ENCODE results near the gene PPDPF.

The PPDPF gene

GRCh38 chr20:63497138-63497945 lies 23.2 kb upstream of the PPDPF start:
- H3K27me3 ChIP-seq (ENCODE audit: low read depth, low read length), result peaks cover 25% of the 10 kb centered on the region
- H3K27ac ChIP-seq (ENCODE audit: low read length), result no peak overlapping the region
- H3K4me1 ChIP-seq (ENCODE audit: control insufficient read depth in 1 of 2, insufficient read depth in 2 of 2, low read length in 2 of 2), result peaks cover 0 to 36% of the 10 kb centered on the region in 2 donors
- H3K36me3 ChIP-seq (ENCODE audit: control insufficient read depth in 1 of 2, insufficient read depth in 2 of 2, low read length in 2 of 2), result no peaks in the 10 kb centered on the region
- no peak overlapping the region for H3K4me3 ChIP-seq (ENCODE audit: low read depth in 1 of 2, low read length in 2 of 2)
- no peaks in the 10 kb centered on the region for H3K9me3 ChIP-seq (ENCODE audit: control insufficient read depth in 1 of 2, low read length in 2 of 2)

GRCh38 chr20:63497946-63498935 lies 22.3 kb upstream of the PPDPF start:
- no peaks in the 10 kb centered on the region for H3K36me3 ChIP-seq (ENCODE audit: control insufficient read depth in 1 of 2, insufficient read depth in 2 of 2, low read length in 2 of 2)
- peak overlapping the region in 1 of 2 donors; percentile 44 for H3K4me3 ChIP-seq (ENCODE audit: low read depth in 1 of 2, low read length in 2 of 2)
- H3K27me3 ChIP-seq (ENCODE audit: low read depth, low read length), result peaks cover 25% of the 10 kb centered on the region
- peaks cover 0 to 38% of the 10 kb centered on the region in 2 donors for H3K4me1 ChIP-seq (ENCODE audit: control insufficient read depth in 1 of 2, insufficient read depth in 2 of 2, low read length in 2 of 2)
- no peak overlapping the region for H3K27ac ChIP-seq (ENCODE audit: low read length)
- no peaks in the 10 kb centered on the region for H3K9me3 ChIP-seq (ENCODE audit: control insufficient read depth in 1 of 2, low read length in 2 of 2)

- H3K36me3 ChIP-seq (ENCODE audit: control insufficient read depth in 1 of 2, insufficient read depth in 2 of 2, low read length in 2 of 2), result no peaks in the 10 kb centered on the region
- H3K4me1 ChIP-seq (ENCODE audit: control insufficient read depth in 1 of 2, insufficient read depth in 2 of 2, low read length in 2 of 2), result peaks cover 0 to 38% of the 10 kb centered on the region in 2 donors
- H3K27ac ChIP-seq (ENCODE audit: low read length), result no peak within 1 kb of the TSS
- peaks cover 25% of the 10 kb centered on the region for H3K27me3 ChIP-seq (ENCODE audit: low read depth, low read length)
- no peaks in the 10 kb centered on the region for H3K9me3 ChIP-seq (ENCODE audit: control insufficient read depth in 1 of 2, low read length in 2 of 2)
- peak within 1 kb of the TSS in 1 of 2 donors; percentile 44 for H3K4me3 ChIP-seq (ENCODE audit: low read depth in 1 of 2, low read length in 2 of 2)
These were observed 21.6 kb upstream of the PPDPF start, which contains the start of gene EEF1A2 for GRCh38 chr20:63498960-63499337. Gene EEF1A2 (minus strand): TSS chr20:63499083. CDS start chr20:63497763, 1,320 bp downstream.

DNA sequence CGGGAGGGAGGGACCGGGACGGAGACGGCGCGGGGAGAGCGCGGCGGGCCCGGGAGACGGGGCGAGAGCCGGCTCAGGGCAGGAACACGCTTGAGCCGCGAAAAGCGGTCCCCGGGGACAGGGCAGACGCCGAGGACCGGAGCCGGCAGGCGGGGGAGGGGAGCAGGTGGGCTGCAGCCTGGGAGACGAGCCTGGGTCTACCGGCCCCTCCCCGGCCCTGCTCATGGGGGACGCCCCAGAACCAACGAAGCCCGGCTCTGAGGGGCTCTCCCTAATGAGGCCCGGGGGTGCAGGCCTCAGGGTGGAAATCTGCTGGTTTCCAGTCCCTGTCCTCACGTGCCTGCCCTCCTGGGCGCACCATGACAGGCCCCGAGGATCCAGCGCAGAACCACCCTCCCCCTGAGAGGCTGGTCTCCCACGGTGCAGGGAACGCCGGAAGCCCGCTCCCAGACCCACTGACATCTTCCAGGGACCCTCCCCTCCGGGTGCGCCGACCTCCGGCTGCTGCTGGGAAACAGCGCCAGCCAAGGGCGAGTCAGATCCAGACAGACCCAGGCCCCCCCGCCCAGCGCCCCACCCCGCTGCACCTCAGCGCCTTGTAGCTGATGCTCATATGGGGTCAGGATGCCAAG lies 21.1 kb upstream of the PPDPF start:
- Histone ChIP-seq H3K36me3 (ENCODE audit: control insufficient read depth in 1 of 2, insufficient read depth in 2 of 2, low read length in 2 of 2) (no peaks in the 10 kb centered on the region), H3K27me3 (ENCODE audit: low read depth, low read length) (peaks cover 25% of the 10 kb centered on the region), H3K4me1 (ENCODE audit: control insufficient read depth in 1 of 2, insufficient read depth in 2 of 2, low read length in 2 of 2) (peaks cover 0 to 38% of the 10 kb centered on the region in 2 donors), H3K27ac (ENCODE audit: low read length) (no peak overlapping the region), H3K4me3 (ENCODE audit: low read depth in 1 of 2, low read length in 2 of 2) (peak overlapping the region in 1 of 2 donors; percentile 42), H3K9me3 (ENCODE audit: control insufficient read depth in 1 of 2, low read length in 2 of 2) (peaks cover 0 to 2% of the 10 kb centered on the region in 2 donors)

DNA sequence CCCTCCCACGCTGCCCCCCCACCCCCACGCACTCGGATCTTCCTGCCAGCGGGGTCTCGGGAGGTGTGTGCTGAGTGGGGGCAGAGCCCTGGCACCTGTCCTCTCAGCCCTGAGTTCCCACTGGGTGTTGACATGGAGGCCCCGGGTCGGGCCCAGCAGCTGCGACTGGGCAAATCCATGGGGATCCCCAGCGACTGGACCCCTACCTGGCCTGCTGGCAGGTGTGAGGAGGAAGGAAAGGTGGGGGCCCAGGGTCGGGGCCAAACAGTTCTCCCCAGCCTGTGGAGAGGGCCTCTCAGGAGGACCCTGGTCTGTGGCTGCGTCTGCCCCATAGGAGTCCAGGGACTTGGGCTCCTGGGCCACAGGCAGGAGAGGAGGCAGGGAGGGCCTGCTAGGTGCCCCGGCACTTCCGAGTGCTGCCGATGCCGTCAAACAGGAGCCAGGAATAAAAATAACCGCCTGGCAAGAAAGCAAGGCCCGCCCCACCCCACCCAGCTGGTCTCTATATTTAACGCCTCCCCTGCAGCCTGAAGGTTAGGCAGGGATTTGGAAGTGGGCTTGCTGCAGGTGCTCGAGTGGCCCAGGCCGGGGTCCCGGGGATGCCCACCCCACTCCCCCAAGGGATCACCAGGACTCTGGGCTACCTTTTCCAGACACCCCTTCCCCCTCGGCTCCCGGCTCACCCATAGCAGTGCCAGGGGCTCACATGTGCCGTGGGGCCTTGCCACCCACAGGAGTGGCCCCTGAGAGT lies 20.2 kb upstream of the PPDPF start:
- Histone ChIP-seq H3K4me3 (ENCODE audit: low read depth in 1 of 2, low read length in 2 of 2) (no peak overlapping the region), H3K4me1 (ENCODE audit: control insufficient read depth in 1 of 2, insufficient read depth in 2 of 2, low read length in 2 of 2) (peaks cover 0 to 38% of the 10 kb centered on the region in 2 donors), H3K36me3 (ENCODE audit: control insufficient read depth in 1 of 2, insufficient read depth in 2 of 2, low read length in 2 of 2) (no peaks in the 10 kb centered on the region), H3K27me3 (ENCODE audit: low read depth, low read length) (peaks cover 25% of the 10 kb centered on the region), H3K27ac (ENCODE audit: low read length) (no peak overlapping the region), H3K9me3 (ENCODE audit: control insufficient read depth in 1 of 2, low read length in 2 of 2) (peaks cover 7 to 11% of the 10 kb centered on the region in 2 donors)

DNA sequence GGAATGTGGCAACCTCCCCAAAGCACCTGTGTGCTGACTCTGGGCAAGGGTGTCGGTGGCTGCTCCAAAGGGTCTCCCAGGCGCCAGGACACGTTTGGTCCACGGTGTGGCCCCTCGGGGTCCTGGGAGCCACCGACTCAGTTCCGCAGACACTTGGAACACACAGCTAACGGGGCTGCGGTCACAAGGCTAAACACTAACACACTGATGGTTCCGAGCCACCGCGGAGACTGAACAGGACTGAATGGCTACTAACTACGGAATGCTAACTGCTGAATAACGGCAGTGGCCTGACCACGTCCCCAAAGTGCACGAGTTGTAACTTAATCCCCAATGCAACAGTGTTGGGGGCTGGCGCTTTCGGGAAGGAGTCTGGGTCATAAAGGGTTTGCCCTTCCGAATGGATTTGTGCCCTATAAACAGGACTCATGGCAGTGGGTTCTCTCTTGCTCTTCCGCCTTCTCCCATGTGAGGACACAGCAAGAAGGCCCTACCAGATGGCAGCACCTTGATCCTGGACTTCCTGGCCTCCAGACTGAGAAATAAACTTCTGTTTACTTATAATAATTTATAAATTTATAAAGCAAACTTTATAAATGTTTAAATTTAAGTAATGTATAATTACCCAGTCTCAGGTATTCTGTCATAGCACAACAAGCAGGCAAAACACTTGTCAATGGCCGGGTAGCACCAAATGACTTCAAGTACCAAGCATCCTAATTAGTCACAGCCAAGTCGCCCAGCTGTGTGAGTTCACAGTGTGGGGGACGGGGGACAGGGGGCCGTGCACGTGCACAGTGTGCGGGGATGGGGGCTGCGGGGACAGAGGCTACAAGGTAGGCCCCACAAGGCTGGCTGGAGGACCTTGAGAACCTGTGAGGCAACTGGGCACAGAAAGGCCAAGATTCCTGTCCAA lies 19.4 kb upstream of the PPDPF start:
- H3K27me3 ChIP-seq (ENCODE audit: low read depth, low read length), result peaks cover 25% of the 10 kb centered on the region
- peaks cover 0 to 32% of the 10 kb centered on the region in 2 donors for H3K4me1 ChIP-seq (ENCODE audit: control insufficient read depth in 1 of 2, insufficient read depth in 2 of 2, low read length in 2 of 2)
- H3K4me3 ChIP-seq (ENCODE audit: low read depth in 1 of 2, low read length in 2 of 2), result no peak overlapping the region
- peaks cover 7 to 16% of the 10 kb centered on the region in 2 donors for H3K9me3 ChIP-seq (ENCODE audit: control insufficient read depth in 1 of 2, low read length in 2 of 2)
- no peak overlapping the region for H3K27ac ChIP-seq (ENCODE audit: low read length)
- H3K36me3 ChIP-seq (ENCODE audit: control insufficient read depth in 1 of 2, insufficient read depth in 2 of 2, low read length in 2 of 2), result no peaks in the 10 kb centered on the region

- H3K27me3 ChIP-seq (ENCODE audit: low read depth, low read length), result peaks cover 23% of the 10 kb centered on the region
- H3K9me3 ChIP-seq (ENCODE audit: control insufficient read depth in 1 of 2, low read length in 2 of 2), result peaks cover 7 to 16% of the 10 kb centered on the region in 2 donors
- no peaks in the 10 kb centered on the region for H3K36me3 ChIP-seq (ENCODE audit: control insufficient read depth in 1 of 2, insufficient read depth in 2 of 2, low read length in 2 of 2)
- H3K4me1 ChIP-seq (ENCODE audit: control insufficient read depth in 1 of 2, insufficient read depth in 2 of 2, low read length in 2 of 2), result peaks cover 0 to 27% of the 10 kb centered on the region in 2 donors
- no peak overlapping the region for H3K4me3 ChIP-seq (ENCODE audit: low read depth in 1 of 2, low read length in 2 of 2)
- H3K27ac ChIP-seq (ENCODE audit: low read length), result no peak overlapping the region
These were observed 18.5 kb upstream of the PPDPF start for GRCh38 chr20:63501818-63502670.

GRCh38 chr20:63502671-63503172 lies 17.8 kb upstream of the PPDPF start:
- no peaks in the 10 kb centered on the region for H3K36me3 ChIP-seq (ENCODE audit: control insufficient read depth in 1 of 2, insufficient read depth in 2 of 2, low read length in 2 of 2)
- peaks cover 0 to 24% of the 10 kb centered on the region in 2 donors for H3K4me1 ChIP-seq (ENCODE audit: control insufficient read depth in 1 of 2, insufficient read depth in 2 of 2, low read length in 2 of 2)
- peaks cover 16% of the 10 kb centered on the region for H3K27me3 ChIP-seq (ENCODE audit: low read depth, low read length)
- H3K27ac ChIP-seq (ENCODE audit: low read length), result no peak overlapping the region
- H3K9me3 ChIP-seq (ENCODE audit: control insufficient read depth in 1 of 2, low read length in 2 of 2), result peaks cover 7 to 16% of the 10 kb centered on the region in 2 donors
- H3K4me3 ChIP-seq (ENCODE audit: low read depth in 1 of 2, low read length in 2 of 2), result no peak overlapping the region

- Histone ChIP-seq H3K27me3 (ENCODE audit: low read depth, low read length) (peaks cover 11% of the 10 kb centered on the region), H3K4me1 (ENCODE audit: control insufficient read depth in 1 of 2, insufficient read depth in 2 of 2, low read length in 2 of 2) (peaks cover 0 to 17% of the 10 kb centered on the region in 2 donors), H3K36me3 (ENCODE audit: control insufficient read depth in 1 of 2, insufficient read depth in 2 of 2, low read length in 2 of 2) (no peaks in the 10 kb centered on the region), H3K27ac (ENCODE audit: low read length) (no peak overlapping the region), H3K9me3 (ENCODE audit: control insufficient read depth in 1 of 2, low read length in 2 of 2) (peaks cover 7 to 16% of the 10 kb centered on the region in 2 donors), H3K4me3 (ENCODE audit: low read depth in 1 of 2, low read length in 2 of 2) (no peak overlapping the region)
These were observed 17.0 kb upstream of the PPDPF start for GRCh38 chr20:63503524-63503923.

All from muscle layer of duodenum (tissue), 2 donors.